ENCODE results near the gene NAXD.
"Not testable (repeated sequence)": the region's sequence is repeated elsewhere in the genome, so short reads cannot be mapped to it uniquely, and the experiment has no call there.

The NAXD gene

DNA sequence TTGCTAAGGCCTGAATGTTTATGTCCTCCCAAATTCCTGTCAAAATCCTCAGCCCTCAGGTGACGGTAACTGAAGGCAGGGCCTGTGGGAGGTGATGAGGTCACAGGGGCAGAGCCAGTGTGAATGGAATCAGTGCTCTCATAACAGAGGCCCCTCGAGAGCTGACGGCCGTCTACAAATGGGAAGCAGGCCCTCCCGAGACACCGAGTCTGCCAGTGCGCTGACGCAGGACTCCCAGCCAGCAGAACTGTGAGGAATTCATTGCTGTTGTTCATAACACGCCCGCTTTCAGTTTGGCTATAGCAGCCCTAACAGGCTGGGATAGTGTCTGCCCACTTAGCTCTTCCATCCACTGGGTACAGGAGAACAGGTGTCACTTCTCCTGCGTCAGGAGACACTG is 49.3 kb downstream of the NAXD start:
- DNase-seq (ENCODE audit: low read depth) = no peak

DNA sequence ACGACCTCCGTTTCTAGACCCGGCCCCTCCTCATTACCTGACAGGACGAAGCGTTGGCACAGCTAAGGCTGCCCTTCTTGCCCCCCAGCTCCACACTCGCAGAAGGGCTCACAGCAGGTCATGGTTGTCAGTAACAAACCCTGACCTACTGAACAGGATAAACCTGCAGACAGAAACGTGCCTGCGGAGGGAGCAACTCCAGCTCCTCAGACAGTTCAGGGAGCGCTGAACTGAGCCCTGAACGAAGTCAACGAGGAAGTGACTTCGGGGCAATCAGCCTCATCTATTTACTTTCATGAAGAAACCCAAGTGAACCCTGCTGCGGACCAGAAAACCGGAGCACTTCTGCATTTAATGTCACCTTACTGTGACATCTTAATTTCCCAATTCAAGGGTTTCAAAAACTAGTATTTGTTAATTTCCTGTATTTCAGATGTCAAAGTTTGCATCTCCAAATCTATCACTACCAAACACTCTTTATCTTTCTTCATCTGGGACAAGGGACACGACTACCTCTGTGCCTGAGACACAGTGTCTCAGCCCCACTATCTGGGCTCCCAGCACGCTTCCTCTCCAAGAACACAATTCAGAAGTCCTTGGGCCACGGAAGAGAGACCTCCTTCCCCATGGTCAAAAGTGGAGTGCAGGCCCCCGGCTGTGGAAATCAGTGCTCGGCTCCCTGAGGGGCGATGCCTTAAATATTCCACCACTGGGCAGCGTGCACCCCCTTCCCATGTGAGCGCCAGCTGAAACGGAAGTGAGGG is 50.3 kb downstream of the NAXD start:
- DNase-seq (ENCODE audit: low read depth) = no peak

DNA sequence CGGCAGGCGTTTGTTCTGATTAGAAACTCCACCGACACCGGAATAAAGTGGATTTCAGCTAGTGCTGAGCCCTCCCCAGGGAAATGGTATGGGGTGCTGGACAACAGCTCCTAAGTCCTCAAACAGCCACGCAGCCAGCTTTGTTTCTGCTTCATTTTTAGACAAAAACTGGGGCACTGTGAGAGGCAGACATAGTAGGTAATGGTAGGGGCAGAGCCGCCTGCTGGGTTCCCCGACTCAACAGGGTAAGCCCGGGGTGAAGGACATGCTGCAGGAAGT is 50.8 kb downstream of the NAXD start:
- DNase-seq (ENCODE audit: low read depth) = no peak

DNA sequence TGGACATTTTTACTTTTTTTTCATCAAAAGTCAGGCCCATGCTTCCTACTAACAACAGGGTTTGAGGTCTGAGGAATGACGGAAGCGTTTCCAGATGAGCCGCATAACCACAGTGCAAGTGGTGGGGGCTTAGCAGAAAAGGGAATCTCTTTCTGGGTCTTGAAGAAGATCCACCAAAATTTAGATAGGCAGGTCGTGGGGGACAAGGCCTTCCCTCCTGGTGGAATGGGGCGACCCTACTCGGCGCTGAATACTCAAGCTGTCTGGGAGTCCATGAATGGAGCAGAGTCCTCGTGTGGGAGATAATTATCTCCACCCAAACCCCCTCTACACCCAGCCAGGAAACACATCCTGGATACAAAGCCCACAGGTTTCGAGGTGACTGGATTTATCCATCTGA is 53.7 kb downstream of the NAXD start:
- DNase-seq (ENCODE audit: low read depth) = no peak

DNA sequence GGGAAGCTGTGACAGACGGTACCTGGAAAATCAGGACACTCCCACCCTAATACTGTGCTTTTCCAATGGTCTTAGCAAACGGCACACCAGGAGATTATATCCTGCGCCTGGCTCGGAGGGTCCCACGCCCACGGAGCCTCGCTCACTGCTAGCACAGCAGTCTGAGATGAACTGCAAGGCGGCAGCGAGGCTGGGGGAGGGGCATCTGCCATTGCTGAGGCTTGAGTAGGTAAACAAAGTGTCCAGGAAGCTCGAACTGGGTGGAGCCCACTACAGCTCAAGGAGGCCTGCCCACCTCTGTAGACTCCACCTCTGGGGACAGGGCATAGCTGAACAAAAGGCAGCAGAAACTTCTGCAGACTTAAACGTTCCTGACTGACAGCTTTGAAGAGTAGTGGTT is 54.5 kb downstream of the NAXD start:
- not testable (repeated sequence) for DNase-seq (ENCODE audit: low read depth)

DNA sequence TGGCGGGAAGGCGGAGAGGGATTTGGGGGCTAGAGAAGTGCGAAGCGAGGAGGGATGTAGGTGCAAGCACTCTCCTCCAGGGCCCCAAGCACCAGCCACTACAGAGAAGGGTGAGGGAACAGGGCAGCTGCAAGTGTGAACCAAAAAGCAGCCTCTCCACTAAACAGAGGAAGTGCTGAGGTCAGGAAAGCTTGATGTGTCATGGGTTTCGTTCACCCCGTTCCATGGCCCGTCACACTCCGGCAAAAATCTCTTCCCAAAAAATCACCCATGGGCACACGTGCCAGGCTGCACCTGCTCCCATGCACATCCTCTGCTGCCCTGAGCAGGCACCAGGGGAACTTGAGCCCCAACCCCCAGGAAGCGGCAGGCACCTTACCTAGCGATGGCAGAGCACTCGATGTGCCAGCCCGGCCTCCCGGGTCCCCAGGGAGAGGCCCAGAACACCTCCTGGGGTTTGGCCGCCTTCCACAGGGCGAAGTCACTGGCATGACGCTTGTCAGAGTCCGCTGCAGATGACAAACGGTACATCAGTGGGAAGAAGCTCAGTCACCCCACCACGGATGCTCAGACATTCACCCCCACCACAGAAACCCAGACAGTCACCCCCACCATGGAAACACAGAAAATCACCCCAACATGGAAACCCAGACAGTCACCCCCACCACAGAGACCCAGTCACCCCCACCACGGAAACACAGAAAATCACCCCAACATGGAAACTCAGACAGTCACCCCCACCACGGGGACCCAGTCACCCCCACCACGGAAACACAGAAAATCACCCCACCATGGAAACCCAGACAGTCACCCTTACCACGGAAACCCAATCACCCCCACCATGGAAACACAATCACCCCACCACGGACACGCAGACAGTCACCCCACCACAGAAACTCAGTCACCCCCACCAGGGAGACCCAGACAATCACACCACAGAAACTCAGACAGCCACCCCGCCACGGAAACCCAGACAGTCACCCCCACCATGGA is 61.5 kb downstream of the NAXD start:
- DNase-seq (ENCODE audit: low read depth) = no peak

DNA sequence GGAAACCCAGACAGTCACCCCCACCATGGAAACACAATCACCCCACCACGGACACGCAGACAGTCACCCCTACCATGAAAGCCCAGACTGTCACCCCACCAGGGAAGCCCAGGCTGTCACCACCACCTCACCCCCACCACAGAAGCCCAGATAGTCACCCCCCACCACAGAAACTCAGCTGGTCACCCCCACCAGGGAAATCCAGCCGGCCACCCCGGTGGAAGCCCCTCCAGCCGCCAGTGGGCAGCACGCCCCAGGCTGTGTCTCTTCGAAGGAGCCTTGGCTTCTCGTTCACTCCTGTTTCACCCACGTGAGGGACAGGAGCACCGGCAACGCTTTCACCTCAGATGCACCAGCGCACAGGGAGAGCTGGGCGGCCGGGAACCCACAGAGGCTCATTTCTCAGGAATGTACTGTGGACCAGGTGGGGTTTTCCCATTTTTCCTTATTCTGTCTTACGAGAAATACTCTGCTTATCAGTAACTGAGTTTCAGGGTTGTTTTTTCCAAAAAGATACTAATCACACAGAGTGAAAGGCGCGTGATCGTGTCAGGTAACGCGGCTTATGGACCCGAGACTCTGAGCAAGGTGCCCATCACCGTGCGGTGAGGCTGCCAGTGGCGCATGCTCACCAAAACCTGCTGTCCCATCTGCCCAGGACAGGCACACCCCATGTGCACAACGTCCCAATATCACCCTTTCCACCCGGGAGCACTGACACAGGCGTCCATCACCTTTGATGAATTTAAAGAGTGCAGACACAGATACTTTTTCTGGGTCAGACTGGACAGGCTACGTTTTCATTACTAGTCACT is 62.6 kb downstream of the NAXD start:
- no peak for DNase-seq (ENCODE audit: low read depth)

DNA sequence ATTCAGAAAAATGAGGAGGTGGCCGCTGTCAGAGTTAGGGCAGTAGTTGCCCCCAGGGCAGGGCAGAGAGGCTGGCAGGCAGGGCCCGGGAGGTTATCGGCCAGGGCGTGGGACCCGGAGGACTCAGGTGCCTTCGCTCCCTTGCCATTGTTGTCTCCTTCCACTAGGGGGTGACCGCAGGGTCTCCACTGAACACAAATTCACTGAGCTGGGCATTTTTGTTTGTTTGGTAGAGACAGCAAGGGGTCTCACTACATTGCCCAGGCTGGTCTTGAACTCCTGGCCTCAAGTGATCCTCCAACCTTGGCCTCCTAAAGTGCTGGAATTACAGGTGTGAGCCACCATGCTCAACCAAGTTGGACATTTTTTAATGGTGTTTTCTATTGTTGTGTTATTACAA is 65.5 kb downstream of the NAXD start:
- DNase-seq (ENCODE audit: low read depth) = no peak

DNA sequence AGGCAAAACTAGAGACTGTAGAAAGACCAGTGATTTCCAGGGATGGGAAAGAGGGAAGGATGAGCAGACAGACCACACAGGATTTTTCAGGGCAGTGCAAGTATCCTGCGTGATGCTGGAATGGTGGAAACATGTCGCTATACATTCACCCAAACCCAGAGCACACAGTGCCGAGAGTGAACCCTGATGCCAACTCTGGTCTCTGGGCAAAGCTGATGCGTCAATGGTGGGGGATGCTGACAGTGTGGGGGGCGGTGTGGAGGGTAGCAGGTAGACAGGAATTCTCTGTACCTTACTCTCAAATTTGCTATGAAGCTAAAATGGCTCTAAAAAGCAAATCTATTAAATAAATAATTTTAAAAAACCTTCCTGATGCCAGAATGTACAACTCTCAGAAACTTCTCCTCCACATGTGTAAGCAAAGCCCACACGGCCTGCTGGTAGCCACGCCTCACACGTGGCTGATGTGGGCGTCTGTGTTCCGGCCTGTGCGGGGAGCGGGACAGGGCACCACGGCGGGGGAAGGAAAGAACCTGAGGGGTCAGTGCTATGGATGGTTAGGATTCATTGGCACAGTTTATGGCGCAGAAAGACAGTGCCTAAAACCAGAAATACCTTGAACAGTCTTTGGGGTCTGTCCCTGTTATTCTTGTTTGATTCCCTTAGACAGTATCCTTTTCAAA is 66.7 kb downstream of the NAXD start:
- DNase-seq (ENCODE audit: low read depth) = no peak

DNA sequence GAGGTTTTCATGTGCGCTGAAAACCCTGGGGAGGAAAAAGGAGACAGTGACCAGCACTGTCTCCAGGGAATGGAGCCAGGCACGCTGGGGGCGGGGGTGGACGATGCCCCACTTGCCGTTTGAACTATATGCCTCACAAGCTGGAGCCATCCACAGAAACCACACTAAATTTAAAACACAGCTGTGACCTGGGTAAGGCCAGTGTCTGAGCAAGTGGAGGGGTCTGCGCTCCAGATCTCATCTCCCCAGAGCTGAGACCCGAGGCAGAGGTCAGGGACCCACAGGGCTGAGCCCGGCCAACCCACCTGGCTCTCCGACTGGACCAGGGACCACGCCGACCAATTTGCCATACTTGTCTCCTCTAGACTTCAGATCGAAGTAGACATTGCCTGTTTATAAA is 67.4 kb downstream of the NAXD start:
- no peak for DNase-seq (ENCODE audit: low read depth)

DNA sequence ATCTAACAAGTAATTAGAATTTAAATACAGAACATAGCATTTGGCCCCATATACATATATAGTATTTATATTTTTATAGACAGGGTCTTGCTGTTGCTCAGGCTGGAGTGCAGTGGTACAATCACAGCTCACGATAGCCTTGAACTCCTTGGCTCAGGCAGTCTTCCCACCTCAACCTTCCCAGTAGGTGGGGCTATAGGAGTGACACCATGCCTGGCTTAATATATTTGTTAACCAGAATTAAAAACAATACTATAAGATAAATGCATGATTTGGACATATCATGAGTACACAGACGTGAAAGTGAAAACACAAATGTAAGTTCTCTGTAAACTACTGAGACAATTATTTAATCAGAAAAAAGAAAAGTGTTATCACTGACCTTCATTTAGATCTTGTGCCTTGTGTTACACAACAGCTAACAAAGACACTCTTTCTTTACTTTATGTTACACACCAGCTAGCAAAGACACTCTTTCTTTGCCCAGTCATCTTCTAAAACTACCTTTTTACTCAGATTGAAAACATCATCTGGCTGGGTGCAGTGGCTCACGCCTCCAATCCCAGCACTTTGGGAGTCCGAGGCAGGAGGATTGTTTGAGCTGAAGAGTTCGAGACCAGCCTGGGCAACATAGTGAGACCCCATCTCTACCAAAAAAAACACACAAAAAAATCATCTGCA is 68.0 kb downstream of the NAXD start:
- no peak for DNase-seq (ENCODE audit: low read depth)

DNA sequence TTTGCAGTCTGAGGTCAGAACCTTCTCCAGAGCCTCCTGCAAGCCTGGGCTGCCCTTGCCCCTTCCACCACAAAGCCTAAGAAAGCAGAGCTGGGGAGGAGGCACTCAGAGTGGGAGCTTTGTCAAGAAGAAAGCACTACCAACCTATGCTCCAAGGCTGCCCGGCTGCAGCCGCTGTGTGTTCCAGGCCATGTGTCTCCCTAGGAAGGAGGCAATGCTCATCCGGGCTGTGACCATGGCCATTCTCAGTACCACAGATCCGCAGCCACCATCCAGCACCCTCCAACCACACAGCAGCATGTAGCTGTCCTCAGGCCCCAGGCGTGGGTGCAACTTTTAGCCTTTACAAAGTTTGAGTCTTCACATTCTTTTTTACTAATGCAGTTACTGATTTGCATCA is 68.6 kb downstream of the NAXD start:
- DNase-seq (ENCODE audit: low read depth) = no peak

DNA sequence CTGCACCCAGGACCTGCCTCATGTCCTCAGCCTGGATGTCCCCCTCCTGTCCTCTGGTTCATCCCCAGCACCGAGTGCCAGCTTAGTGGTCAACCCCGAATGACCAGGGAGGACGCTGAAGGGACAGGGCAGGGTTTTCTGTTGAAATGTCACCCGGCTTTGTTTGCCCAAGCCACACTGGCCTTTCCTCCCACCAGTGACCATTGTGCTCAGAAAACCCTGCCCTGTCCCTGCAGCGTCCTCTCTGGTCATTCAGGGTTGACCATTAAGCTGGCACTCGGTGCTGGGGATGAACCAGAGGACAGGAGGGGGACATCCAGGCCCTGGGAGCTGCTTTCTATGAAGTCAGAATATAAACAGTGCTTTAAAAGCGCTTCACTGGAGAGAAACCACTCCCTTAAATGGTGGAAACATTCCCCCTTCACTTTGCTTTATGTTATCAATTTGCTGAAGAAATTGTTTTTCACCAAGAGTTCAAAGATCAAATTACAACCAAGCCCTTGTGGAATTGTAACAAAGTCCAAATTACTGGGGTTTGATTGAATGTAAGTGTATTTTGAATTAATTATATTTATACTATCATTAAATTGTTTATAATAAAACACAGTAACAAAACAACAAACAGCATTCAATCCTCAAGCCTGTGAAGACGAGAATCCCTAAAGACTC is 69.2 kb downstream of the NAXD start:
- DNase-seq (ENCODE audit: low read depth) = no peak

DNA sequence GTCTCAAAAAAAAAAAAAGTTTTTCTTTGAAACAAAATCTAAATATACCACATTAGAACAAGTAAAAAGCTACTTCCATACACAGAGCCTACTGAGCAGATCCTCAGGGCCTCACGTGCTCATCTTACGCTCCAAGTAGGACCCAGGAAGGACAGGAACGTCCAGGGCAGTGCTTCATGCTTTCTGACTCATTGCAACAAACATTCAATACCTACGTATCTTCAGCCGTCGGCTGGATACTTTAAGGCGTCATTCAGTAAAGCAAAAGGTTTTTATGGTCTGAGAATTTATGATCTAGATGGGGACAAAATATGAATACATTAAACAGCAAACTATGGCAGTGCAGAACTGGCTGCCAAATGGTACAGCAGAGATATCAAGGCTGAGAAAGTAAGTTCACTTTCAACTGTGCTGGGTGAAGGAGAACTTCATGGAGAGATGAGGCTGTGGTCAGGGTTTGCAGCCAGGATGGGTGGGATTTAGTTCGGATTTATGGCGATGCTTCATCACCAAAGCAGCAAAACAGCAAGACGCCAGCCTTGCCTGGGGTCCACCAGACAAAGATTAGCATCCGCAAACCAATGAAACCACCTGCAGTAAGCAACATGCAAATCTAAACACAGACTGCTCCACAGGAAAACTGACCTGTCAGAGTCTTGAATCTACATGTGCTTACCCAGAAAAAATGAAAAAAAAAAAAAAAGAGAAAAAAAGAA is 70.1 kb downstream of the NAXD start:
- no peak for DNase-seq (ENCODE audit: low read depth)

DNA sequence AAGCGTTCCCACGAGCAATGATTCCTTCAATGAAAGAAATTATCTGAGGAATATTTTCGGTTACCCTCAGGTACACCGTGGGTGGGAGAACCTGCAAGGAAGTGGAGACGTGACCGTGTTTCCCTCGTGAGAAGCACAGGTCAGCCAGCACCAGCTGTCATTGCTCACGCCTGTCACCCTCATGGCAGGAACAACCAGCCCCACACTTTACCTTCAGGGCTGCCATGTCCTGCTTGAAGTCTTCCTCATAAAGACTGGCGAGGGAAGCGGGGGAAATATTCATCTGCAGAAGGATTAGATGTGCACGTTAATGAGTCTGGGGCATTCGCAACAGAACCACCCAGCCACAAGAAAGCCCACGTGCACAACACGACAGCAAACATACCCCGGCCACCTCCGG is 72.4 kb downstream of the NAXD start:
- no peak for DNase-seq (ENCODE audit: low read depth)

DNA sequence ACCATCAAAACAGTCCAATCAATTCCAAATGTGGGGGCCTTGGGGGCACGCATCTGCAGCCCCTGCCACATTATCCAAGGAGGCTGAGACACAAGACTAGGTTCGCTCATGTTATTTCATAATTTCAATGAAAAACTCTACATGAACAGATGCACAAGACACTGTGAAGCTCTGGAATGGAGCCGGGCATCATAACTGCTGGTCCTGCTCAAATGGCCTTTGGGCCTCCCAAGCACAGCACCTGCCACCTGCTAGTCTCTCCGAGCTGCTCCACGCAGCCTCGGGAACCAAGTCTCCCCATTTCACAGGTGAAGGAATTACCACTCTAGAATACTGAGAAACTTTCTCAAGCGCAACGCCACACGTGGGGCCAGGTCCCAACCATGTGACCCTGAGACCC is 73.7 kb downstream of the NAXD start:
- DNase-seq (ENCODE audit: low read depth) = no peak
